Mucosa of rectum (tissue), 2 donors: ENCODE results near the gene PDE4D.

Source experiments
- H3K27ac ChIP-seq, 2 donors: one replicate each; pipeline ENCODE4 v1.7.0; 2013; ENCODE audit warnings: inconsistent platforms in 2 of 2, low read depth in 2 of 2, low read length in 2 of 2
- H3K27me3 ChIP-seq, 2 donors: one replicate each; pipeline ENCODE4 v1.7.0; 2013; ENCODE audit warnings: low read length in 2 of 2; ENCODE audit not compliant: control insufficient read depth in 2 of 2, insufficient read depth in 2 of 2
- H3K36me3 ChIP-seq, 2 donors: one replicate each; pipeline ENCODE4 v1.7.0; 2013; ENCODE audit warnings: low read length in 2 of 2; ENCODE audit not compliant: control insufficient read depth in 2 of 2, insufficient read depth in 2 of 2
- H3K4me1 ChIP-seq, 2 donors: one replicate each; pipeline ENCODE4 v1.7.0; 2013; ENCODE audit warnings: low read length in 2 of 2, mild to moderate bottlenecking in 1 of 2; ENCODE audit not compliant: control insufficient read depth in 2 of 2, insufficient read depth in 2 of 2
- H3K4me3 ChIP-seq, 2 donors: one replicate each; pipeline ENCODE4 v1.7.0; 2013; ENCODE audit warnings: low read length in 2 of 2
- H3K9ac ChIP-seq, 2 donors: one replicate each; pipeline ENCODE4 v1.7.0; 2013; ENCODE audit warnings: low read length in 2 of 2, low read depth in 1 of 2, mild to moderate bottlenecking in 1 of 2
- H3K9me3 ChIP-seq, 2 donors: one replicate each; pipeline ENCODE4 v1.7.0; 2013; ENCODE audit warnings: low read length in 2 of 2; ENCODE audit not compliant: control insufficient read depth in 2 of 2
- donor health status: healthy.
- donor health status: Normal muscosa, but diverticular disease.

The PDE4D gene

DNA sequence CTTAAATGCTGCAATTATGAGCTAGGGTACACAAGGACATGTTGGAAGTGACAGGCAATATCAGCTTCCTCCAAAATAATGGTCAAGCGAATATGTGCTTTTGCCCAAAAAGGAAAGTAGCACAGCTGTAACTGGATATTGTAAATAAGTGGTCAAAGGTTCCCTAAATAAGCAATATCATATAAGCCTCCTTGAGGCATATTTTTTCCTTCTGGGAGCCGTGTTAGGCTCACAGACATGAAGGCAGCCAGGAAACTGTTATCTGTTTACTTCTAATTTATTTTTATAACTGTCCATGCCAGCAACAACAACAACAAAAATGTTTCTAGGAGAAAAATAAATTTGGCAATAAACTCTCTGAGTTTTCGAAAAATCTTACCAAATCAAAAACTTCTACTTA is 648.3 kb downstream of the PDE4D start:
- H3K9ac ChIP-seq = no peak overlapping the region
- peaks cover 2 to 9% of the 10 kb centered on the region in 2 donors for H3K4me1 ChIP-seq
- H3K27me3 ChIP-seq = no peaks in the 10 kb centered on the region
- H3K27ac ChIP-seq = no peak overlapping the region
- no peak overlapping the region for H3K4me3 ChIP-seq
- H3K36me3 ChIP-seq = no peaks in the 10 kb centered on the region
- no peaks in the 10 kb centered on the region for H3K9me3 ChIP-seq

DNA sequence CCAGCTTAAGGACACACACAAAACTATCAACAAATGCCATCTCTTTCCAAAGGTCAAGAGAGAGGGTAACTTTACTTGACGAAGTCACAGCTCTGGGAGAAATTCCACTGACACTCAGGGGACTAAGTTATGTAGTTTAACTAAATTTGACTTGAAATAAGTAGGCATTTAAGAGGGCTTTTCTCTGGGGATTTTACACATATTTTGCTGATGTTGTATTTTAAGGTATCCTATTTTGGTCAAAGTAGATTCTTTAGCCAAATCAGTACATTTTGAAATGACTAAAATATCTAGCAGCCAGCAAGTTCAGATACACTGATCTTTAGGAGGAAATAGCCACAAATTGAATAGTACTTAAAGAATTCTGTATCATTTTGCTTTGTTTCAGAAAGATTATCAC is 652.0 kb downstream of the PDE4D start:
- H3K4me1 ChIP-seq = peaks cover 2 to 9% of the 10 kb centered on the region in 2 donors
- H3K27me3 ChIP-seq = no peaks in the 10 kb centered on the region
- no peaks in the 10 kb centered on the region for H3K36me3 ChIP-seq
- no peaks in the 10 kb centered on the region for H3K9me3 ChIP-seq
- no peak overlapping the region for H3K27ac ChIP-seq
- no peak overlapping the region for H3K4me3 ChIP-seq
- H3K9ac ChIP-seq = no peak overlapping the region

DNA sequence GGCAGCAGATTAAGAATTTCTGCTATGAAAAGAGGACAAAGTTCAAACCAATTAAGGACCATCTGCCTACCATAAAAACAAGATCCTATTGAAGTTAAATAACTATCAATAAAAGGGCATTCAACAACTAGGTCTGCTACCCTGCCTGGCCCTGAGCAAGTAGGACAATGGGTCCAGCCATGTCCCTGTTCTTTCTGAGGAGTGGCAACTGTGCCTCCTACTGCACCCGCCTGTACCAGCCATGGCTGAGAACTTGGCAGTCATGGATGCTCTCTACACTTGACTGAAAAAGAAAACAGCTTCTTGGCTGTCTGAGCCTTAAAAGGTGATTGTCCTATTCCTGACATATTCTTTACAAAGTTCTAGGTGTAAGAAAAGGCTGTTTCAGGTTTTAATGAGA is 652.4 kb downstream of the PDE4D start:
- Histone ChIP-seq H3K9ac (no peak overlapping the region), H3K27me3 (no peaks in the 10 kb centered on the region), H3K4me3 (no peak overlapping the region), H3K4me1 (peaks cover 2 to 9% of the 10 kb centered on the region in 2 donors), H3K9me3 (no peaks in the 10 kb centered on the region), H3K36me3 (no peaks in the 10 kb centered on the region), H3K27ac (no peak overlapping the region)

DNA sequence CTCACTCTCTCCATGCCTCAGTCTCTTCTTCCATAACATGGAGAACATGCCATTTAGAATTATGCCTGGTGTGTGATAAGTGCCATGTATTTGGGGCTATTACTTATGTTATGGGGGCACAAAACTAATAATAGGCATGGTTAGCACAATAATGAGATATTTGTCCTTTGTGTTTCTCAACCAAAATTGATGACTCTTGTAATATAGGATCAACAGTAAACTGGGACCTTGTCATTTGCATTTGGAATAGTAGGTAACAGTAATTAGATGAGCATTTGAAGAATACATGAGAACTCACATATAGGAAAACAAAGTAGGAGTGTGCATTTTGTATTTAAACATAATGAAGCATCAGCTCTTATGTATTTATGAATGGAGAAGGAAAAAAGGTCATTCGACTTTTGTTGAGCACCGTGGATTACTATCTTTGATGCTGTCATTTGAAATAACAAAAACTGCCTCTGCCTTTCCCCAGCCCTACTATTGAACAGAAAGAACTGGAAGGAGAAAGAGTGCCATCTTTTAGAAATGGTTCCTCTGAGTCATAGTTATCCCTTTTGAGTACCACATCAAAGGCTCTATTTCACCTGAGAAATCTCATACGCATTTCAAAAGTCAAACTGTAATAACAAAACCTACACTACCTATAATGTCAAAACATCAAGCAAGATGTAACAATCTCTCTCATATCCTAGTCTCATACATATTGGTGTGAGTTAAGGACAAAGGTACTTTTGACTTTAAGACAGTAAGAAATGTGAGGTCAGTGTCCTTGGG is 655.2 kb downstream of the PDE4D start:
- no peaks in the 10 kb centered on the region for H3K27me3 ChIP-seq
- no peak overlapping the region for H3K9ac ChIP-seq
- no peak overlapping the region for H3K4me3 ChIP-seq
- H3K9me3 ChIP-seq = no peaks in the 10 kb centered on the region
- H3K27ac ChIP-seq = no peak overlapping the region
- H3K4me1 ChIP-seq = peaks cover 0 to 5% of the 10 kb centered on the region in 2 donors
- H3K36me3 ChIP-seq = no peaks in the 10 kb centered on the region

DNA sequence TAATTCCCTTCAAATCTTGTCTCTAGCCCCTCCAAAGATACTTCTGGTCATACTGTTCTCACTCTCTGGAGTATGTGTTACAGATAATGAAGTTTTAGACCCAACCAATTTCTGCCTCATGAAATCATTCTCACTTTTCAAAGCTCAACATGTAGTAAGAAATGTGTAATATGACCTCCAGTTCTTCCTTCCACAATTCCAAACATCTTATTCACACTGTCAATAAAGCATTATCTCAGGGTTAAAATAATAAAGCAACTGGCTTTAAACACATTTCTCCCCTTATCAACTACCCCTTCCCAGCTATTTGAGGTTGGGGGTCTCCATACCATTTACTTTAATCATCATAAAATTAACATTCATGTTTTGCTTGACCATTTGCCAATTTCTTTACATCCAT is 656.5 kb downstream of the PDE4D start:
- H3K36me3 ChIP-seq = no peaks in the 10 kb centered on the region
- H3K27me3 ChIP-seq = no peaks in the 10 kb centered on the region
- H3K4me1 ChIP-seq = peaks cover 0 to 3% of the 10 kb centered on the region in 2 donors
- H3K9ac ChIP-seq = no peak overlapping the region
- no peaks in the 10 kb centered on the region for H3K9me3 ChIP-seq
- no peak overlapping the region for H3K4me3 ChIP-seq
- H3K27ac ChIP-seq = no peak overlapping the region

DNA sequence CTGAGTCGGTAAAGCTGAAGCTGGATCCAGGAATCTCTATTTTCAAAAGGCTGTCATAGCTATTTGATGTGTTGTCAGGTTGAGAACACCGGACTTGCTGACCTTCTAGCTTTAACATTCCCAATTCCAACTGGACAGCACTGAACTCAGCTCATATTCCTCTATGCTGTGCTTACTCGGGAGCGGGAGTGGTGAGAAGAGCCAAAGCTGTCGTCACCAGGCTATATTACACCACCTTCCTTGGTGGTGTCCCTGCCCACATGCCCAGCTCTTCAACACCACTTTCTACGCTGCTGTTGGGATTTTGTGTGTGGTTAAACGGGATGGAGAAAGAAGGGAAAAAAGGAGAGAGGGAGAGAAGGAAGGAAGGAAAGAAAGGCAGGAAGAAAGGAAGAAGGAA is 657.1 kb downstream of the PDE4D start:
- H3K27me3 ChIP-seq = no peaks in the 10 kb centered on the region
- no peak overlapping the region for H3K27ac ChIP-seq
- no peaks in the 10 kb centered on the region for H3K36me3 ChIP-seq
- no peaks in the 10 kb centered on the region for H3K9me3 ChIP-seq
- no peak overlapping the region for H3K4me3 ChIP-seq
- H3K9ac ChIP-seq = no peak overlapping the region
- no peaks in the 10 kb centered on the region for H3K4me1 ChIP-seq

DNA sequence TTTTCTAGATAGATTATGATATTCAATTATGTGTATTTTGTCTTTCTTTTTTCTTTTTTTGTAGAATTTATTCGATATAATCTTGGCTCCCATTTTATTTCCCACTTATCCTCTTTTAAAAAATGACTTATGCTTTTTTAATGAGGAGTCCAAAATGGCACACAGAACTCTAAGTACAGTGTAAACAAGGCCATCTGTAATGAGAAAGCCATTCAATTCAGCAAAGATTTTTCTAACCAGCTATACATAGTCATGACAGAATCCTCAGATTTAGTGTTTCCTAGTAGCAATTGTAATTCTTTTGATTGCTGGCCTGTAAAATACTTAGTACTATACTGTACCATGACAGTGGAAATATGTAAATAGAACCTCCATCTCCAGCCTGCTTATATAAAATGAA is 659.3 kb downstream of the PDE4D start:
- no peaks in the 10 kb centered on the region for H3K9me3 ChIP-seq
- H3K36me3 ChIP-seq = no peaks in the 10 kb centered on the region
- no peaks in the 10 kb centered on the region for H3K27me3 ChIP-seq
- no peak overlapping the region for H3K4me3 ChIP-seq
- no peak overlapping the region for H3K9ac ChIP-seq
- H3K4me1 ChIP-seq = no peaks in the 10 kb centered on the region
- no peak overlapping the region for H3K27ac ChIP-seq

DNA sequence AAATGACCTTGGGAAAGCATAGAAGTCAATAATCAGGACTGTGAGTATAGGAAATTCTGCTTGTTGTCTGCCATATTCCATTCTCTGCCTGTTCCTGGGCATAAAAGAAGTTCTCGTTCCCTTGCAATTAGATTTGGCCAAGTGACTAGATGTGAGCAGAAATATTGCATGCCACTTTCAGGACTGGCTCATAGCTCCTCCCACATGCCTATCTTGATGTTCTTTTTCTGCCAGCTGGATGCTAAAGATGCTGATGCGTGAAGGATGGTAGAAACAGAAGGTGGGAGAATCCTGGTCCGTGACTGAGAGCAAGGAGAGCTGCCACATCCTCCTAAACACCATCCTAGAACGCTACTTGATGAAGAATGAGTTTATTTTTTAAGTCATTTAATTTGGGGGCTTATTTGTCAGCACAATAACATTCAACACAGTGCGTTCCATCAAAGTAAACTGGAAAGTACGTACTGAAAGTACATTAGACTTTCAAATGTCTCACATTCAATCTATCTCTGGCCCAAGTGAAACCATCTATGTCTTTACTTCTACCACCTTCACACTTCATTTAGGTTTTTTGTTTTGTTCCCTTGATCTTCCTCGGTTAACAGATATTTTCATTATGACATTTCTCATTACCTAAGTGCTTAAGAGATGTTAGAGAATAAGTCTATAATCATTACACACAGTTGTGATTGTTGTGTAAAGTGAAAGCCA is 662.1 kb downstream of the PDE4D start:
- Histone ChIP-seq H3K9me3 (no peaks in the 10 kb centered on the region), H3K4me3 (no peak overlapping the region), H3K9ac (no peak overlapping the region), H3K27ac (no peak overlapping the region), H3K36me3 (no peaks in the 10 kb centered on the region), H3K4me1 (no peaks in the 10 kb centered on the region), H3K27me3 (no peaks in the 10 kb centered on the region)

DNA sequence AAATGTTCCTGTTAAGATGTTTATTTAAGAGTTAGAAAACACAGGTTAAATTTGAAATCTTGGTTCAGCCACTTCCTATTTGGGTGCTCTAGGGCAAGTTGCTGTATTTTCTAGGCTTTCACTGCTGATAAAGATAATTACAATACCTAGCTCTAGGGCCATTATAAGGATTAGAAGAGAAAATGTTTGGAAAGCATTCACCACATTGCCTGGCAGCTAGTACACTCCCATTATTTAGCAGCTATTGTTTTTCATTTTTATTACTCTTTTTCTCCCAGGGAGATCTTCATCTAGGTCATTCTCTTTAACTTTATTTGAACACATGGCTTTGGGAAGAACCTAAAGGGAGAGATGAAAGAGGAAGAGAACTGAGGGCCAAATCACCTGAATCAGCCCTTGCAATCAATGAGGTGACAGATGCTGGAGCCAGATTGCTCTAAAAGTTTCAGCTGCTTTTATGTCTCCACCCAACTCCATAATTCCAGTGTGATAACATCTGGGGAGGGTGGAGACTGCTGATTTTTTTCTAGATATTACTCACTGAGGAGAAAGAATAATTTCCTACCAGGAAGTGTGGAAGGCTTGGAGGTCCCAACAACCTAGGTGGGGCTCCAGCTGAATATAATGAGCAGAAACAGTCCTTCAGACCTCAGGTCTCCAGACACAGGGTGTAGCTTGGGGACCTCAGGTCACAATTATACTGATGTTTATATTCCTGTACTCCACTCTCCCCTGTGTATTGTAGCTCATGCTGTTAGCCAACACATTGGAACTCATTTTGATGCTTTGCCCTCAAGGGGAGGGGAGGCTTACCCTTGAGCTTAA is 670.6 kb downstream of the PDE4D start:
- no peaks in the 10 kb centered on the region for H3K9me3 ChIP-seq
- no peaks in the 10 kb centered on the region for H3K27me3 ChIP-seq
- peaks cover 9 to 11% of the 10 kb centered on the region in 2 donors for H3K4me1 ChIP-seq
- H3K4me3 ChIP-seq = no peak overlapping the region
- no peak overlapping the region for H3K9ac ChIP-seq
- peak overlapping the region; percentile 57 to 64 for H3K27ac ChIP-seq
- no peaks in the 10 kb centered on the region for H3K36me3 ChIP-seq

DNA sequence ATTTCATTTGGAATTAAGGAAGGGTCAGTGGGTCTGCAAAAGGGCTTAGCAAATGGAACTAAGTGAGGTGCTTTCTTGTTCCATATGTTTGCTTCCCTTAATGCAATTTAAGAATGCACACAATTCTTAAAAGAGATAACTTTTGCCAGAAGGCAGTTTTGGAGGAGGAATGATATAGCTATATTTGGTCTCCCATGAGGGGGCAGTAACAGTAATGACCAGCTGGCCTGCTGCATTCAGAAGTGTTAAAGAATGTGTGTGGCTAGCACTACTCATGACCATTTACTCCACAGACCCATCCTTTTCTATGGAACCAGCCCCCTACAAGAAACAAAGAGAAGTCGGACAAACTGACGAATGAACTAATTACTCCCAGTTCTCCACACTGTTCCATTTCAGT is 671.8 kb downstream of the PDE4D start:
- Histone ChIP-seq H3K9ac (no peak overlapping the region), H3K36me3 (no peaks in the 10 kb centered on the region), H3K27me3 (no peaks in the 10 kb centered on the region), H3K4me1 (peaks cover 15 to 16% of the 10 kb centered on the region in 2 donors), H3K27ac (no peak overlapping the region), H3K4me3 (no peak overlapping the region), H3K9me3 (no peaks in the 10 kb centered on the region)
